ENCODE measurements around the gene NEURL2.

NEURL2 gene

DNA sequence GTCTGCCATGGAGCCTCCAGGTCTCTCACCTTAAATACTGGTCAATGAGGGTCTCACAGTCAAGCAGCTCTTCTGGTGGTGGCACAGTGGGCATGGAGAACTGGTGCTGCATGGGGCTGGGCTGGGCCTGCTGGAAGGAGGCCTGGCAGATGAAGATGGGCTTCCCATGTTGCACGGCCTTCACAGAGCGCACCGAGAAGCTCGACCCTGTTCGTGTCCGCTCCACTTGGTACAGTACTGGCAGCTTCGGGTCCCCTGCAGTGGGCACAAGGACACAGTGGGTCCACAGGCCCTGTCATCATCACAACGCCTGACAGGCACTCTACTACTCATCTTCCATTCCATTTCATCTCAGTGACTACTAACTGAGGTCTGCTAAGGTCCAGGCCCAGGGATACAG lies 42.6 kb downstream of the NEURL2 start:
- FAIRE-seq (no peak), DNase-seq (ENCODE audit: insufficient read length, low spot score) (no peak)
- TF ChIP-seq, protein P1, sequence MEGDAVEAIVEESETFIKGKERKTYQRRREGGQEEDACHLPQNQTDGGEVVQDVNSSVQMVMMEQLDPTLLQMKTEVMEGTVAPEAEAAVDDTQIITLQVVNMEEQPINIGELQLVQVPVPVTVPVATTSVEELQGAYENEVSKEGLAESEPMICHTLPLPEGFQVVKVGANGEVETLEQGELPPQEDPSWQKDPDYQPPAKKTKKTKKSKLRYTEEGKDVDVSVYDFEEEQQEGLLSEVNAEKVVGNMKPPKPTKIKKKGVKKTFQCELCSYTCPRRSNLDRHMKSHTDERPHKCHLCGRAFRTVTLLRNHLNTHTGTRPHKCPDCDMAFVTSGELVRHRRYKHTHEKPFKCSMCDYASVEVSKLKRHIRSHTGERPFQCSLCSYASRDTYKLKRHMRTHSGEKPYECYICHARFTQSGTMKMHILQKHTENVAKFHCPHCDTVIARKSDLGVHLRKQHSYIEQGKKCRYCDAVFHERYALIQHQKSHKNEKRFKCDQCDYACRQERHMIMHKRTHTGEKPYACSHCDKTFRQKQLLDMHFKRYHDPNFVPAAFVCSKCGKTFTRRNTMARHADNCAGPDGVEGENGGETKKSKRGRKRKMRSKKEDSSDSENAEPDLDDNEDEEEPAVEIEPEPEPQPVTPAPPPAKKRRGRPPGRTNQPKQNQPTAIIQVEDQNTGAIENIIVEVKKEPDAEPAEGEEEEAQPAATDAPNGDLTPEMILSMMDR (IDR thresholded peaks at IDR 0.05; ENCODE audit: insufficient read depth, missing control alignments), result no peak

GRCh38 chr20:45845452-45845851 lies 45.6 kb downstream of the NEURL2 start:
- FAIRE-seq (no peak), DNase-seq (ENCODE audit: insufficient read length, low spot score) (no peak)
- TF ChIP-seq, protein P1 (IDR thresholded peaks at IDR 0.05; ENCODE audit: insufficient read depth, missing control alignments), result no peak

- DNase-seq (ENCODE audit: insufficient read length, low spot score) (no peak), FAIRE-seq (no peak)
- TF ChIP-seq, protein P1 (IDR thresholded peaks at IDR 0.05; ENCODE audit: insufficient read depth, missing control alignments), result no peak
Measured at GRCh38 chr20:45843506-45843905, 47.5 kb downstream of the NEURL2 start.

- TF ChIP-seq, protein P1 (IDR thresholded peaks at IDR 0.05; ENCODE audit: insufficient read depth, missing control alignments), result no peak
- no peak for FAIRE-seq
- no peak for DNase-seq (ENCODE audit: insufficient read length, low spot score)
Measured at GRCh38 chr20:45842169-45842812, 48.7 kb downstream of the NEURL2 start.

GRCh38 chr20:45841407-45842129 lies 49.4 kb downstream of the NEURL2 start:
- DNase-seq (ENCODE audit: insufficient read length, low spot score) (no peak), FAIRE-seq (no peak)
- TF ChIP-seq, protein P1 (IDR thresholded peaks at IDR 0.05; ENCODE audit: insufficient read depth, missing control alignments), result no peak

GRCh38 chr20:45840700-45841198 lies 50.3 kb downstream of the NEURL2 start:
- no peak for FAIRE-seq
- TF ChIP-seq, protein P1 (IDR thresholded peaks at IDR 0.05; ENCODE audit: insufficient read depth, missing control alignments), result no peak
- DNase-seq (ENCODE audit: insufficient read length, low spot score), result no peak

Data from D721Med (cell line).